Transverse colon (tissue), 4 donors: ENCODE measurements around the gene CCDC88C. TPM values are rescaled to one million over a fixed set of nuclear protein-coding genes. Genes with fewer than 3 reads are reported as not detected.
A peak's percentile ranks its signal among the peaks of the same experiment; 100 is the strongest.
"Not testable (repeated sequence)": the region's sequence is repeated elsewhere in the genome, so short reads cannot be mapped to it uniquely, and the experiment has no call there.

Experiments used
- DNase-seq: peaks from one replicate; pipeline ENCODE4 v3.0.0-alpha.2; 2019
- H3K27ac ChIP-seq, 4 donors: fragments of 200-600 bp; sonication (generic); 2 replicates each; pipeline ENCODE4 v1.5.1; 2016 to 2018; ENCODE audit warnings: inconsistent platforms in 4 of 4
- H3K27me3 ChIP-seq: fragments of 200-600 bp; sonication (generic); 2 replicates; pipeline ENCODE4 v1.5.1; 2017; ENCODE audit warnings: inconsistent platforms
- H3K36me3 ChIP-seq, 4 donors: fragments of 200-600 bp; sonication (generic); 2 replicates each; pipeline ENCODE4 v1.5.1; 2017 to 2019; ENCODE audit warnings: inconsistent platforms in 4 of 4
- H3K4me1 ChIP-seq, 4 donors: fragments of 200-600 bp; sonication (generic); 2 replicates each; pipeline ENCODE4 v1.5.1; 2017 to 2020; ENCODE audit warnings: inconsistent platforms in 4 of 4
- H3K4me3 ChIP-seq, 4 donors: fragments of 200-600 bp; sonication (generic); 1 replicate in 1 of 4; 2 replicates in 3 of 4; pipeline versions ENCODE4 v1.5.1 to v1.6.1; 2017 to 2019; ENCODE audit warnings: inconsistent platforms in 4 of 4
- H3K9me3 ChIP-seq, 2 donors: fragments of 200-600 bp; sonication (generic); 2 replicates each; pipeline ENCODE4 v1.5.1; 2017 to 2019; ENCODE audit warnings: inconsistent platforms in 2 of 2
- CTCF ChIP-seq, 5 experiments: fragments of 200-600 bp in 3 of 5; fragments of 450-650 bp in 2 of 5; sonication (generic) in 3 of 5; IDR thresholded peaks; 1 replicate in 2 of 5; 2 replicates in 3 of 5; pipeline ENCODE4 v1.5.1; 2016 to 2017; ENCODE audit warnings: antibody characterized with exemption in 5 of 5, inconsistent platforms in 3 of 5, mild to moderate bottlenecking in 2 of 5, moderate library complexity in 1 of 5
- EP300 ChIP-seq: sonication (generic); formaldehyde crosslinking; IDR thresholded peaks from one replicate; pipeline ENCODE4 v1.6.1; 2017; ENCODE audit warnings: antibody characterized with exemption, low read depth
- POLR2A ChIP-seq: fragments of 450-650 bp; IDR thresholded peaks from one replicate; pipeline ENCODE4 v1.6.1; 2016; ENCODE audit warnings: antibody characterized with exemption, mild to moderate bottlenecking, moderate library complexity
- POLR2AphosphoS5 ChIP-seq, 3 donors: sonication (generic); formaldehyde crosslinking; IDR thresholded peaks; one replicate each; pipeline ENCODE4 v1.6.1; 2016; ENCODE audit warnings: antibody characterized with exemption in 3 of 3
- WGBS, 2 donors: methylation state at CpG; one replicate each; pipeline ENCODE4 v1.1.5; 2018; ENCODE audit warnings: low coverage in 1 of 2; 5-methylcytosine and 5-hydroxymethylcytosine counted together
- in situ Hi-C, 4 donors: fragments of 200-750 bp; cut with MboI; loops; one replicate each; pipeline versions ENCODE4 v1.15.0 to v1.15.1; 2017; ENCODE audit warnings: low sequenced_read_pairs in 3 of 4, low pct_ligation_motif_present in 1 of 4, low pct_unique_long_range_greater_than_20kb in 1 of 4
- intact Hi-C: fragments of 100-400 bp; cut with DNase I; formaldehyde crosslinking; loops from one replicate; pipeline ENCODE4 v1.15.1; 2023; ENCODE audit warnings: low total_unique reads
- total RNA-seq, 4 donors: library from RNA; depleted of rRNA; stranded (reverse); fragments of >200 nt; gene quantifications; one replicate each; pipeline ENCODE4 v1.1.0, GENCODE V29; 2016

Gene CCDC88C
- total RNA-seq, 4 donors from 2014 or later: 29.5 to 171 (median 60.3) TPM

- TF ChIP-seq EP300: no peak
- no peak for TF ChIP-seq POLR2AphosphoS5 (IDR thresholded peaks at IDR 0.05)
- TF ChIP-seq CTCF (IDR thresholded peaks at IDR 0.05): no peak
- no peak for TF ChIP-seq POLR2A
- DNase-seq: no peak
- Histone ChIP-seq H3K27me3 (no peaks in the 10 kb centered on the region), H3K36me3 (no peaks in the 10 kb centered on the region), H3K4me3 (no peak overlapping the region), H3K4me1 (peaks cover 0 to 12% (median 6%) of the 10 kb centered on the region in 4 donors), H3K27ac (peak overlapping the region; percentile 13 to 61 (median 32)), H3K9me3 (no peaks in the 10 kb centered on the region)
- intact Hi-C loops: no loop called here
- in situ Hi-C loops: no loop called here
- 81 to 83% methylated on average over 1 to 14 of the region's 14 CpGs for WGBS, 2 donors
Observed at GRCh38 chr14:91228112-91229004, 189.3 kb downstream of the CCDC88C start.

GRCh38 chr14:91227183-91227628, 190.4 kb downstream of the CCDC88C start:
- no peak overlapping the region for H3K4me3 ChIP-seq
- H3K36me3 ChIP-seq: peaks cover 0 to 3% (median 0%) of the 10 kb centered on the region in 4 donors
- H3K27me3 ChIP-seq: no peaks in the 10 kb centered on the region
- H3K4me1 ChIP-seq: peaks cover 0 to 9% (median 6%) of the 10 kb centered on the region in 4 donors
- intact Hi-C loops (no loop called here), in situ Hi-C loops (no loop called here)
- no peaks in the 10 kb centered on the region for H3K9me3 ChIP-seq
- peak overlapping the region in 1 of 4 donors; percentile 21 for H3K27ac ChIP-seq
- WGBS, 2 donors: 65 to 89% methylated on average over 5 to 7 of the region's 7 CpGs
- TF ChIP-seq CTCF (IDR thresholded peaks at IDR 0.05): no peak
- no peak for TF ChIP-seq EP300
- no peak for TF ChIP-seq POLR2A
- no peak for TF ChIP-seq POLR2AphosphoS5 (IDR thresholded peaks at IDR 0.05)
- no peak for DNase-seq

DNA sequence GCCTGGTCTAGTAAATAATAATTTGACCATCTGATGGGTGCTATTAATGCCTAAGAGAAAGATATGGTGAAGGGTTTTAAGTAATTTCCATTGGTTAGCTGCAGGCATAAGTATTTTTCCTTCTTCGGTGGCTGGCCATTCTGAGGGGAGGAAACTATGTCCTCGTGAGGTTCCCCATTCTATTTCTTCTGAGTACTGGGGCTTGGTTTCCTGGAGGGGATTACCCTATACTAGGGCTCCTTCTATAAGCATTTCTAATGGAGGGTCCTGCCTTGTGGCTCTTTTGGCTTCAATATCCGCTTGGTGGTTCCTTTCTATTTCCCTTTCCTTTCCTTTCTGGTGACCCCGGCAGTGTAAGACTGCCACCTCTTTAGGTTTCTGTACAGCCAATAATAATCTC, 191.3 kb downstream of the CCDC88C start:
- H3K27me3 ChIP-seq, H3K4me1 ChIP-seq, H3K27ac ChIP-seq, H3K4me3 ChIP-seq, H3K36me3 ChIP-seq, intact Hi-C loops, H3K9me3 ChIP-seq, DNase-seq, in situ Hi-C loops: not testable (repeated sequence)
- WGBS, 2 donors: 69 to 72% methylated on average over 3 to 4 of the region's 4 CpGs

GRCh38 chr14:91225025-91225424, 192.6 kb downstream of the CCDC88C start:
- 88 to 95% methylated on average over 4 to 7 of the region's 7 CpGs for WGBS, 2 donors
- H3K4me3 ChIP-seq: no peak overlapping the region
- intact Hi-C loops: no loop called here

More at GRCh38 chr14:91225025-91225424, 192.6 kb downstream of the CCDC88C start:
- no peak for TF ChIP-seq EP300
- no peak for TF ChIP-seq POLR2AphosphoS5 (IDR thresholded peaks at IDR 0.05)
- TF ChIP-seq CTCF (IDR thresholded peaks at IDR 0.05): no peak
- Histone ChIP-seq H3K27me3 (no peaks in the 10 kb centered on the region), H3K36me3 (peaks cover 0 to 4% (median 0%) of the 10 kb centered on the region in 4 donors), H3K9me3 (no peaks in the 10 kb centered on the region), H3K4me1 (peaks cover 0 to 3% (median 0%) of the 10 kb centered on the region in 4 donors), H3K27ac (no peak overlapping the region)
- in situ Hi-C loops: no loop called here
- no peak for DNase-seq
